WTC11 (cell line): ENCODE results near the gene LTBP4.

Source experiments
- ATF1 ChIP-seq: sonication (generic); formaldehyde crosslinking; IDR thresholded peaks from 2 replicates; pipeline ENCODE4 v1.8.1; 2023; ENCODE audit warnings: mild to moderate bottlenecking, moderate library complexity, missing genetic modification reagents
- CREB1 ChIP-seq: sonication (generic); formaldehyde crosslinking; IDR thresholded peaks from 2 replicates; pipeline ENCODE4 v1.8.0; 2023; ENCODE audit warnings: mild to moderate bottlenecking, missing genetic modification reagents
- ELF4 ChIP-seq: sonication (generic); formaldehyde crosslinking; IDR thresholded peaks from 2 replicates; pipeline ENCODE4 v1.8.1; 2022; ENCODE audit warnings: low read depth, mild to moderate bottlenecking, moderate library complexity, missing genetic modification reagents
- ETV6 ChIP-seq: sonication (generic); formaldehyde crosslinking; IDR thresholded peaks from 2 replicates; pipeline ENCODE4 v1.8.1; 2022; ENCODE audit warnings: mild to moderate bottlenecking, missing genetic modification reagents
- NR3C1 ChIP-seq: sonication (generic); formaldehyde crosslinking; conservative IDR thresholded peaks from 2 replicates; pipeline ENCODE4 v1.8.1; 2023; ENCODE audit warnings: low read depth, mild to moderate bottlenecking, missing genetic modification reagents
- TF ChIP-seq, protein P1 (sequence below): sonication (generic); formaldehyde crosslinking; IDR thresholded peaks from 2 replicates; pipeline ENCODE4 v1.8.1; 2022; ENCODE audit warnings: low read depth, missing genetic modification reagents, borderline replicate concordance
- TF ChIP-seq, protein P2 (sequence below): fragments of 200-600 bp; IDR thresholded peaks from 2 replicates; pipeline ENCODE4 v1.8.0; 2022; ENCODE audit warnings: antibody characterized with exemption
- TF ChIP-seq, protein P3 (sequence below): sonication (generic); formaldehyde crosslinking; IDR thresholded peaks from 2 replicates; pipeline ENCODE4 v1.8.1; 2023; ENCODE audit warnings: mild to moderate bottlenecking, missing genetic modification reagents, moderate library complexity
- TF ChIP-seq, protein P4 (sequence below): sonication (generic); formaldehyde crosslinking; conservative IDR thresholded peaks from 2 replicates; pipeline ENCODE4 v1.8.1; 2023; ENCODE audit warnings: mild to moderate bottlenecking, low read depth, missing genetic modification reagents, moderate library complexity

DNA sequence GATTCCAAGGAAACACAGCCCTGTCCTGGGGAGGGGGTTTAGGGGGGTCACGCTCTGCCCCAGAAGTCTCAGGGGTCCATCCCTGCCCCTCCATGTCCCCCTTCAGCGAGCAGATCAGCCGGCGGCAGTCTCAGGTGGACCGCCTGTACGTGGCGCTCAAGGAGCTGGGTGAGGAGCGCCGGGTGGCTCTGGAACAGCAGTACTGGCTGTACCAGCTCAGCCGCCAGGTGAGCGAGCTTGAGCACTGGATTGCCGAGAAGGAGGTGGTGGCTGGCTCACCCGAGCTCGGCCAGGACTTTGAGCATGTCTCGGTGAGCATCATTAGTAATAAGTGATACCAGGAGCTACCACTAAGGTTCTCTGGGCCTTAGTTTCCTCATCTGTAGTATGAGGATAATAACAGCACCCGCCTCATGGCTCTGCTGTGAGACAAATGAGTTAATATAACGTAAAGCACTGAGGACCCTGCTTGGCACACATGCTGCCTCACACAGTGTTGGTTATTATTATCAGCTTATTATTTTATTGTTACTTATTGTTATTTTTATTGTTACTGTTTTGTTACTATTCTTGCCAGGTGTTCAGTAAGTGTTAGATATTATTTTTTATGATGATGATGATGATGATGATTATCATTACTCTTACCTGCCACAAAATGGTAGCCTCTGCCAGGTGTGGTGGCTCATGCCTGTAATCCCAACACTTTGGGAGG, 45.0 kb upstream of the LTBP4 start:
- TF ChIP-seq CREB1 (CRISPR knock-in tag) (no peak), ETV6 (CRISPR knock-in tag) (no peak), ELF4 (CRISPR knock-in tag) (no peak), ATF1 (no peak), NR3C1 (CRISPR knock-in tag) (no peak)
- TF ChIP-seq, protein P1, sequence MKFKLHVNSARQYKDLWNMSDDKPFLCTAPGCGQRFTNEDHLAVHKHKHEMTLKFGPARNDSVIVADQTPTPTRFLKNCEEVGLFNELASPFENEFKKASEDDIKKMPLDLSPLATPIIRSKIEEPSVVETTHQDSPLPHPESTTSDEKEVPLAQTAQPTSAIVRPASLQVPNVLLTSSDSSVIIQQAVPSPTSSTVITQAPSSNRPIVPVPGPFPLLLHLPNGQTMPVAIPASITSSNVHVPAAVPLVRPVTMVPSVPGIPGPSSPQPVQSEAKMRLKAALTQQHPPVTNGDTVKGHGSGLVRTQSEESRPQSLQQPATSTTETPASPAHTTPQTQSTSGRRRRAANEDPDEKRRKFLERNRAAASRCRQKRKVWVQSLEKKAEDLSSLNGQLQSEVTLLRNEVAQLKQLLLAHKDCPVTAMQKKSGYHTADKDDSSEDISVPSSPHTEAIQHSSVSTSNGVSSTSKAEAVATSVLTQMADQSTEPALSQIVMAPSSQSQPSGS, result no peak
- TF ChIP-seq, protein P2, sequence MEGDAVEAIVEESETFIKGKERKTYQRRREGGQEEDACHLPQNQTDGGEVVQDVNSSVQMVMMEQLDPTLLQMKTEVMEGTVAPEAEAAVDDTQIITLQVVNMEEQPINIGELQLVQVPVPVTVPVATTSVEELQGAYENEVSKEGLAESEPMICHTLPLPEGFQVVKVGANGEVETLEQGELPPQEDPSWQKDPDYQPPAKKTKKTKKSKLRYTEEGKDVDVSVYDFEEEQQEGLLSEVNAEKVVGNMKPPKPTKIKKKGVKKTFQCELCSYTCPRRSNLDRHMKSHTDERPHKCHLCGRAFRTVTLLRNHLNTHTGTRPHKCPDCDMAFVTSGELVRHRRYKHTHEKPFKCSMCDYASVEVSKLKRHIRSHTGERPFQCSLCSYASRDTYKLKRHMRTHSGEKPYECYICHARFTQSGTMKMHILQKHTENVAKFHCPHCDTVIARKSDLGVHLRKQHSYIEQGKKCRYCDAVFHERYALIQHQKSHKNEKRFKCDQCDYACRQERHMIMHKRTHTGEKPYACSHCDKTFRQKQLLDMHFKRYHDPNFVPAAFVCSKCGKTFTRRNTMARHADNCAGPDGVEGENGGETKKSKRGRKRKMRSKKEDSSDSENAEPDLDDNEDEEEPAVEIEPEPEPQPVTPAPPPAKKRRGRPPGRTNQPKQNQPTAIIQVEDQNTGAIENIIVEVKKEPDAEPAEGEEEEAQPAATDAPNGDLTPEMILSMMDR, result no peak
- TF ChIP-seq, protein P3, sequence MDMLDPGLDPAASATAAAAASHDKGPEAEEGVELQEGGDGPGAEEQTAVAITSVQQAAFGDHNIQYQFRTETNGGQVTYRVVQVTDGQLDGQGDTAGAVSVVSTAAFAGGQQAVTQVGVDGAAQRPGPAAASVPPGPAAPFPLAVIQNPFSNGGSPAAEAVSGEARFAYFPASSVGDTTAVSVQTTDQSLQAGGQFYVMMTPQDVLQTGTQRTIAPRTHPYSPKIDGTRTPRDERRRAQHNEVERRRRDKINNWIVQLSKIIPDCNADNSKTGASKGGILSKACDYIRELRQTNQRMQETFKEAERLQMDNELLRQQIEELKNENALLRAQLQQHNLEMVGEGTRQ (CRISPR knock-in tag), result no peak
- TF ChIP-seq, protein P4, sequence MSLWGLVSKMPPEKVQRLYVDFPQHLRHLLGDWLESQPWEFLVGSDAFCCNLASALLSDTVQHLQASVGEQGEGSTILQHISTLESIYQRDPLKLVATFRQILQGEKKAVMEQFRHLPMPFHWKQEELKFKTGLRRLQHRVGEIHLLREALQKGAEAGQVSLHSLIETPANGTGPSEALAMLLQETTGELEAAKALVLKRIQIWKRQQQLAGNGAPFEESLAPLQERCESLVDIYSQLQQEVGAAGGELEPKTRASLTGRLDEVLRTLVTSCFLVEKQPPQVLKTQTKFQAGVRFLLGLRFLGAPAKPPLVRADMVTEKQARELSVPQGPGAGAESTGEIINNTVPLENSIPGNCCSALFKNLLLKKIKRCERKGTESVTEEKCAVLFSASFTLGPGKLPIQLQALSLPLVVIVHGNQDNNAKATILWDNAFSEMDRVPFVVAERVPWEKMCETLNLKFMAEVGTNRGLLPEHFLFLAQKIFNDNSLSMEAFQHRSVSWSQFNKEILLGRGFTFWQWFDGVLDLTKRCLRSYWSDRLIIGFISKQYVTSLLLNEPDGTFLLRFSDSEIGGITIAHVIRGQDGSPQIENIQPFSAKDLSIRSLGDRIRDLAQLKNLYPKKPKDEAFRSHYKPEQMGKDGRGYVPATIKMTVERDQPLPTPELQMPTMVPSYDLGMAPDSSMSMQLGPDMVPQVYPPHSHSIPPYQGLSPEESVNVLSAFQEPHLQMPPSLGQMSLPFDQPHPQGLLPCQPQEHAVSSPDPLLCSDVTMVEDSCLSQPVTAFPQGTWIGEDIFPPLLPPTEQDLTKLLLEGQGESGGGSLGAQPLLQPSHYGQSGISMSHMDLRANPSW (CRISPR knock-in tag), result no peak
